GM19467 (cell line): ENCODE results near the gene SPEM3.
"Not testable (repeated sequence)": the region's sequence is repeated elsewhere in the genome, so short reads cannot be mapped to it uniquely, and the experiment has no call there.

Source experiments
- ATAC-seq: cut with Tn5 transposase; IDR thresholded peaks from one replicate; pipeline ENCODE4 v1.9.1; 2021; ENCODE audit warnings: mild to moderate bottlenecking, moderate library complexity; ENCODE audit not compliant: unreplicated experiment

Gene SPEM3

DNA sequence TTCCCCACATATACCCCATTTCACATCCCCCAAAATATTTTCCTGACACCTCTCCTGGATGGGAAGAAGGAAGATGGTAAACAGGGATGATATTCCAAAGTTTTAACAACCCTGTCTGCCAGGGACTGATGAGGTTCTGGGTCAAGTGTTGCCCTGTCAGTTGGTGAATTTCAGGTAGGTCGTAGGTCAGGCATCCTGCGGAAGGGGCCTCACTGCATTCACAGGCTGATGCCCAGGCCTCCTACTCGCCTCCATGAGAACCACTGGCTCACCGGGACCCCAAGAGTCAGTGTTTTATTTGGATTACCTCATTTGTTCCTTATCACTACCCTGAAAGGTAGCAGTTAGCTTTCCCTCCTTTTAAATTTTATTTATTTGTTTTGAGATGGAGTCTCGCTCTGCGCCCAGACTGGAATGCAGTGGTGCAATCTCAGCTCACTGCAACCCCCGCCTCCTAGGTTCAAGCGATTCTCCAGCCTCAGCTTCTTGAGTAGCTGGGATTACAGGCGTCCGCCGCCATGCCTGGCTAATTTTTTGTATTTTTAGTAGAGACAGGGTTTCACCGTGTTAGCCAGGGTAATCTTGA lies 40.2 kb downstream of the SPEM3 start:
- no peak for ATAC-seq

GRCh38 chr17:7469843-7470242 lies 41.2 kb downstream of the SPEM3 start:
- ATAC-seq, result not testable (repeated sequence)

GRCh38 chr17:7470457-7470973 lies 41.9 kb downstream of the SPEM3 start:
- not testable (repeated sequence) for ATAC-seq

DNA sequence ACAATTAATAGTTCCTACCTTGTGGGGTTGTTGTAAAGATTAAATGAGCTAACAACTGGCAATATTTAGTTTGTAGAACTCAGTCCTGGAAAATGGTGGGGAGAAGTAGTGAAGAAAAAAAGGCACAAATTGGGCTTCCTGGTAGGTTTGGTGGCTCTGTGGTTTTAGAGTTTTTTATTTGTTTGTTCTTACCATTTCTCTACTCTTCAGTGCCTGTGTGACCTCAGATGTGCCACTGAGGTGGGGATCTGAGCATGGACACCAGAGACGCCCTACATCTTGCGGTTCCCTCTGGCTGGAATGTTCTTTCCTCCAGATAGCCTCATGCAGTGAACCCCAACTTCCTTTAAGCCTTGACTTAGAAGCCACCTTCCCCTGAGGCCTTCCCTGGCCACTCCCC lies 43.1 kb downstream of the SPEM3 start:
- ATAC-seq, result no peak

DNA sequence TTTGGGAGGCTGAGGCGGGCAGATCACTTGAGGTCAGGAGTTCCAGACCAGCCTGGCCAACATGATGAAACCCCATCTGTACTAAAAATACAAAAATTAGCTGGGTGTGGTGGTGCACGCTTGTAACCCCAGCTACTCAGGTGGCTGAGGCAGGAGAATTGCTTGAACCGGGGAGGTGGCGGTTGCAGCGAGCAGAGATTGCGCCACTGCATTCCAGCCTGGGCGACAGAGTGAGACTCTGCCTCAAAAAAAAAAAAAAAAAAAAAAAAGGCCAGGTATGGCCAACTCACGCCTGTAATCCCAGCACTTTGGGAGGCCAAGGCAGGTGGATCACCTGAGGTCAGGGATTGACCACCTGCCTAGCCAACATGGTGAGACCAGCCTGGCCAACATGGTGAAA lies 46.1 kb downstream of the SPEM3 start:
- not testable (repeated sequence) for ATAC-seq

- ATAC-seq, result no peak
Measured at GRCh38 chr17:7475764-7476422, 47.2 kb downstream of the SPEM3 start.

GRCh38 chr17:7476494-7476893 lies 47.8 kb downstream of the SPEM3 start:
- ATAC-seq, result no peak

- no peak for ATAC-seq
Measured at GRCh38 chr17:7476951-7477350, 48.3 kb downstream of the SPEM3 start.

GRCh38 chr17:7477392-7478275 lies 49.0 kb downstream of the SPEM3 start:
- ATAC-seq, result no peak

GRCh38 chr17:7478276-7479212 lies 49.9 kb downstream of the SPEM3 start:
- no peak for ATAC-seq

DNA sequence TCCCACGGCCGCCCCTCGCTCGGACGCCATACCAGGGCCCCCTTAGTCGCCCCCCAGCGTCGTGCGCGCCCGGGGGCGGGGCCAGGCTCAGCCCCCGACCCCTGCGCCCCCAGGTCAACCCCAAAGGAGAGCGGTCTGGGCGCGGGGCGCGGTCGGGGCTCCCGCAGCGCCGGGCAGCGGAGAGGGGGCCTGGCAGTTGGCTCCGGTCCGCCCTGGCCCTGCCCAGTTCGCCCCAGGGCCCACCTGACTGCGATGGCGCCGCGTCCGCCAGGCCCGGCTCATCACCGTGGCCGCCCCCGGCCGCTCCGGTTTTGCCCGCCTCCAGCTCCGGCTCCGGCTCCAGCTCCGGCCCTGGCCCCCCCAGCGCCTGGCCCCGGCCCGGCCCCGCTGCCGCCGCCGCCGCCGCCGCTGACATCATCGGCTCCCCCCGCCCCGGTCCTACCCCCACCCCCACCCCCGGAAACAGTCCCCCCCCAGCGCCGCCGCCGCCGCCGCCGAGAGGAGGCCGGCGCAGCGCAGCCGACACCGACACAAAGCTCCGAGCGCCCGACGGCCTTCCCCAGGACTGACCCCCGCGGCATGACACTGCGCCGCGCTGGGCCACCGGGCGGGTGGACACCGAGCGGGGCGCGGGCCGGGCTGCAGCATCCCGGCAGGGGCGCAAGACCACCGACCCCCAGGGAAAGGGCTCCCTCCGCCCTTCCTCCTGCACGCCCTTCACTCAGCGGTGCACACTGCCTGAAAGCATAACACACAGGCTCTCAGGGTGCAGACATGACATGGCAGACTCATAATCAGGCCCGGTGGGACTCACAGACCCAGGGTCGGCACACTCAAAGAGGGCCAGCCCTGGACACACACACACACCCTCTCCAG lies 50.8 kb downstream of the SPEM3 start, which contains the start of gene ZBTB4:
Gene ZBTB4, minus strand, starts transcription at position 419 of the 876 bp plus-strand sequence. CDS start 12,830 bp downstream, outside the sequence.
- ATAC-seq, result no peak

GRCh38 chr17:7480089-7480384 lies 51.4 kb downstream of the SPEM3 start:
- no peak for ATAC-seq

GRCh38 chr17:7481275-7481674 lies 52.6 kb downstream of the SPEM3 start, which contains the start of gene SLC35G6:
SLC35G6 (plus strand) TSS chr17:7481446; CDS start chr17:7481517, 71 bp downstream.
- ATAC-seq, result not testable (repeated sequence)

DNA sequence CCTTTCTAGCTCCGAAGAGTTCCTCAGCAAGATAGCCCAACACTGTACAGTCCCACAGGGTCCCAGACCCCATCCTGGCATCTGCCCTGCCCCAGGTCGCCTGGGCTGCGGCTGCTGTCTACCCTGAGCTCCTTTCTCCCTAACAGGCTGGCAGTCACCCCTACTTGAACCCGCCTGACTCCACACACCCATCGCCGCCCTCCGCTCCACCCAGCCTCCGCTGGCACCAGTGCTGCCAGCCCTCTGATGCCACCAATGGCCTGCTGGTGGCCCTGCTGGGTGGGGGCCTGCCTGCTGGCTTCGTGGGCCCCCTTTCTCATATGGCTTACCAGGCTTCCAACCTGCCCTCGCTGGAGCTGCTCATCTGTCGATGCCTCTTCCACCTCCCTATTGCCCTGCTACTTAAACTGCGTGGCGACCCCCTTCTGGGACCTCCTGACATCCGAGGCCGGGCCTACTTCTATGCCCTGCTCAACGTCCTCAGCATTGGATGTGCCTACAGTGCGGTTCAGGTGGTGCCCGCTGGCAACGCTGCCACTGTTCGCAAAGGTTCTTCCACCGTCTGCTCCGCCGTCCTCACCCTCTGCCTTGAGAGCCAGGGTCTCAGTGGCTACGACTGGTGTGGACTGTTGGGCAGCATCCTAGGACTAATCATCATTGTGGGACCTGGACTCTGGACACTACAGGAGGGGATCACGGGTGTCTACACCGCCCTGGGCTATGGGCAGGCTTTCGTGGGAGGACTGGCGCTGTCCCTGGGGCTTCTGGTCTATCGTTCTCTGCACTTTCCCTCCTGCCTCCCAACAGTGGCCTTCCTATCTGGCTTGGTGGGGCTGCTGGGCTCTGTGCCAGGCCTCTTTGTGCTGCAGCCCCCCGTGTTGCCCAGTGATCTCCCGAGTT lies 53.4 kb downstream of the SPEM3 start:
- not testable (repeated sequence) for ATAC-seq
